ENCODE data around the gene CCL5.

GRCh38 chr17:35864853-35865252 is 15.3 kb downstream of the CCL5 start:
- TF ChIP-seq POLR2A (IDR thresholded peaks at IDR 0.05; ENCODE audit: low read depth, low read length) (no peak), CTCF (IDR thresholded peaks at IDR 0.05; ENCODE audit: extremely low read depth in 1 of 2, insufficient read depth in 1 of 2, low read depth in 1 of 2, low read length in 2 of 2) (no peak), JUN (IDR thresholded peaks at IDR 0.05; ENCODE audit: borderline replicate concordance, insufficient read depth, insufficient read length, low read depth) (no peak), FOS (IDR thresholded peaks at IDR 0.05; ENCODE audit: borderline replicate concordance, insufficient read depth, low read length) (no peak), POLR2AphosphoS5 (IDR thresholded peaks at IDR 0.05; ENCODE audit: insufficient read depth, low read depth, low read length) (no peak)
- TF ChIP-seq, protein P1, sequence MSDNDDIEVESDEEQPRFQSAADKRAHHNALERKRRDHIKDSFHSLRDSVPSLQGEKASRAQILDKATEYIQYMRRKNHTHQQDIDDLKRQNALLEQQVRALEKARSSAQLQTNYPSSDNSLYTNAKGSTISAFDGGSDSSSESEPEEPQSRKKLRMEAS (IDR thresholded peaks at IDR 0.05; ENCODE audit: insufficient read depth, insufficient read length) = no peak

All from endothelial cell of umbilical vein (primary cell).